Stimulated activated CD4-positive, alpha-beta T cell treated with anti-CD3 and anti-CD28 coated beads, Interleukin-2, amount 100 ng/mL, for 48 hours (primary cell): ENCODE data around the gene MAGEC2.

Experiments used
- DNase-seq, 2 donors: peaks; one replicate each; pipeline ENCODE4 v3.0.0-alpha.2; 2020

Gene MAGEC2, protein sequence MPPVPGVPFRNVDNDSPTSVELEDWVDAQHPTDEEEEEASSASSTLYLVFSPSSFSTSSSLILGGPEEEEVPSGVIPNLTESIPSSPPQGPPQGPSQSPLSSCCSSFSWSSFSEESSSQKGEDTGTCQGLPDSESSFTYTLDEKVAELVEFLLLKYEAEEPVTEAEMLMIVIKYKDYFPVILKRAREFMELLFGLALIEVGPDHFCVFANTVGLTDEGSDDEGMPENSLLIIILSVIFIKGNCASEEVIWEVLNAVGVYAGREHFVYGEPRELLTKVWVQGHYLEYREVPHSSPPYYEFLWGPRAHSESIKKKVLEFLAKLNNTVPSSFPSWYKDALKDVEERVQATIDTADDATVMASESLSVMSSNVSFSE

GRCh38 chrX:142204522-142205433, at the start of gene MAGEC2:
Gene MAGEC2, minus strand, starts transcription at chrX:142205290. Its CDS starts 1,303 bp downstream, at chrX:142203987.
- no peak for DNase-seq

DNA sequence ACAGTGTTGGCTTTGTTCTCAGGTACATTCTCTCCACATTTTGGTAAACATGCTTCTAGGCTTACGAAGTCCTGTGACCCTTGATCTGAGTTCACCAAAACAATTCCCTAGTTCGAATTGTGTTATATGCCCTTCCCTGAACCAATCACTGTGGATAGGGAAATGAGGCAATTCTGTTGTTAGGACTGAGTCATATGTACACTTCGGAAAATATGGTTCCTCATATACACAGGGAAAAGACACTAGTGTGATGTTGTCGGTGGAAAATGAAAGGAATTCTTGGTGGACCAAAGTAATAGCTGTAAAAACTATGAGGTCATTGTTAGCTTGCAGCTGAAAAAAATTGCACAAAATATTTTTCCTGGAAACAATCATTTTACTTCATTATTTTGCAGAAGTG, 46.6 kb upstream of the MAGEC2 start:
- DNase-seq = no peak

- DNase-seq = no peak
Measured at GRCh38 chrX:142251202-142251601, 46.1 kb upstream of the MAGEC2 start.

GRCh38 chrX:142250502-142250901, 45.4 kb upstream of the MAGEC2 start:
- no peak for DNase-seq

GRCh38 chrX:142249721-142250120, 44.6 kb upstream of the MAGEC2 start:
- DNase-seq = no peak

- no peak for DNase-seq
Measured at GRCh38 chrX:142244568-142244967, 39.5 kb upstream of the MAGEC2 start.

DNA sequence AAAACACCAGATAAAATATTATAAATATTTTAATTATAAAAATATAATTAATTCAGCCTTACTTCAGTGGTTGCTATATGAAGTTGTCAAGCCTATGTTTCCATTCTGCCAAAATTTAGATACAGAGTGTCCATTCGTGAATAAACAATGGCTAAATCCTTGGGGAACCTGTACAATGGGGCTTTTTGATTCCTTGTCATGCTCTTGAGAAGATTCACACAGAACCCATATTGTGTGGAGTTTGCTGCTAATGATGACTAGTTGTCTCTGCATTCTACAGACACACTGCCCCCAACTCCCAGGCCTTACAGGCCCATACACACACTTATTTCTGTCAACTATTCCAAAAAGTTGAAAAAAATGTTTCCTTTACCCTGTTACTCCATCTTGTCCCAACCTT, 33.4 kb upstream of the MAGEC2 start:
- no peak for DNase-seq

GRCh38 chrX:142233400-142233799, 28.3 kb upstream of the MAGEC2 start:
- DNase-seq = no peak

DNA sequence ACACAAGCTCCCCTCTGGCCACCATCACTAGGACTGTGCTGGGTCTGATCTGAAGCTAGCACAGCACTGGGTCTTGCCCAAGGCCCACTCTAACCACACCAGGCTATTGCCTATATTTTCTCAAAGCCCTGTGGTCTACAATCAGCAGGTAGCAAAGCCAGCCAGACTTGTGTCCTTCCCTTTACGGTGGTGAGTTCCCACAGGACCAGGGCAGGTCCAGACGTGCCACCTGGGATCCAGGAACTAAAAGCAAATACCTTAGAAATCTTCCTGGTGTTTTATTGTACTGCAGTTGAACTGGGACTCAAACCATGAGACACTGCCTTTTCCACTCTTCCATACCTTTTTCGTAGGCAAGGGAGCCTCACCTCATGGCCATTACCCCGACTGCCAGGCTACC, 9.0 kb upstream of the MAGEC2 start:
- no peak for DNase-seq

- no peak for DNase-seq
Measured at GRCh38 chrX:142201113-142201512, 4.0 kb downstream of the MAGEC2 start.

GRCh38 chrX:142186103-142186502, 19.0 kb downstream of the MAGEC2 start:
- DNase-seq = no peak

- DNase-seq = no peak
Measured at GRCh38 chrX:142184756-142185602, 20.1 kb downstream of the MAGEC2 start.

GRCh38 chrX:142156567-142156966, 48.5 kb downstream of the MAGEC2 start:
- DNase-seq = no peak
